WERI-Rb-1 (cell line): Measurements from ENCODE around the gene IMPDH1.
A peak's percentile ranks its signal among the peaks of the same experiment; 100 is the strongest.

Experiments used
- DNase-seq: peaks from one replicate; pipeline ENCODE4 v3.0.0-alpha.2; 2020
- H3K27ac ChIP-seq: fragments of 250-450 bp; sonication (Bioruptor Pico); 2 replicates; pipeline ENCODE4 v1.5.1; 2020; ENCODE audit warnings: mild to moderate bottlenecking, moderate library complexity
- H3K27me3 ChIP-seq: fragments of 250-450 bp; sonication (Bioruptor Pico); 2 replicates; pipeline ENCODE4 v1.5.1; 2021; ENCODE audit warnings: mild to moderate bottlenecking, low read depth, moderate library complexity; ENCODE audit not compliant: insufficient read depth, severe bottlenecking
- H3K36me3 ChIP-seq: fragments of 250-450 bp; sonication (Bioruptor Pico); 2 replicates; pipeline ENCODE4 v1.5.1; 2020; ENCODE audit warnings: mild to moderate bottlenecking, moderate library complexity
- H3K4me3 ChIP-seq: 2 replicates; pipeline ENCODE4 v1.5.1; 2011; ENCODE audit warnings: low read depth, mild to moderate bottlenecking, control low read depth, low read length
- H3K9me3 ChIP-seq: fragments of 250-450 bp; sonication (Bioruptor Pico); 2 replicates; pipeline ENCODE4 v1.5.1; 2021; ENCODE audit warnings: mild to moderate bottlenecking, moderate library complexity; ENCODE audit not compliant: severe bottlenecking
- CTCF ChIP-seq: IDR thresholded peaks from 2 replicates; pipeline ENCODE4 v1.5.1; 2011; ENCODE audit warnings: low read depth, mild to moderate bottlenecking, control low read depth, inconsistent platforms, low read length

IMPDH1 gene

GRCh38 chr7:128421384-128421783, 11.6 kb upstream of the IMPDH1 start:
- Histone ChIP-seq H3K9me3 (no peaks in the 10 kb centered on the region), H3K27ac (no peak overlapping the region), H3K27me3 (no peaks in the 10 kb centered on the region), H3K36me3 (no peaks in the 10 kb centered on the region), H3K4me3 (no peak overlapping the region)
- TF ChIP-seq CTCF, result no peak
- DNase-seq, result no peak

- Histone ChIP-seq H3K27ac (no peak overlapping the region), H3K9me3 (no peaks in the 10 kb centered on the region), H3K36me3 (no peaks in the 10 kb centered on the region), H3K4me3 (no peak overlapping the region), H3K27me3 (no peaks in the 10 kb centered on the region)
- DNase-seq, result no peak
- TF ChIP-seq CTCF, result no peak
Observed at GRCh38 chr7:128420773-128421172, 11.0 kb upstream of the IMPDH1 start.

GRCh38 chr7:128419257-128419656, 9.5 kb upstream of the IMPDH1 start:
- Histone ChIP-seq H3K36me3 (no peaks in the 10 kb centered on the region), H3K27me3 (no peaks in the 10 kb centered on the region), H3K27ac (no peak overlapping the region), H3K9me3 (no peaks in the 10 kb centered on the region), H3K4me3 (no peak overlapping the region)
- no peak for DNase-seq
- TF ChIP-seq CTCF, result no peak

- no peak for DNase-seq
- H3K36me3 ChIP-seq, result no peaks in the 10 kb centered on the region
- H3K27ac ChIP-seq, result no peak overlapping the region
- no peaks in the 10 kb centered on the region for H3K9me3 ChIP-seq
- no peak overlapping the region for H3K4me3 ChIP-seq
- TF ChIP-seq CTCF, result no peak
- H3K27me3 ChIP-seq, result no peaks in the 10 kb centered on the region
Observed at GRCh38 chr7:128417071-128417470, 7.3 kb upstream of the IMPDH1 start.

GRCh38 chr7:128415217-128415785, 5.5 kb upstream of the IMPDH1 start:
- H3K27me3 ChIP-seq, result no peaks in the 10 kb centered on the region
- no peak for TF ChIP-seq CTCF
- no peak overlapping the region for H3K27ac ChIP-seq
- no peaks in the 10 kb centered on the region for H3K9me3 ChIP-seq
- no peaks in the 10 kb centered on the region for H3K36me3 ChIP-seq
- no peak for DNase-seq
- no peak overlapping the region for H3K4me3 ChIP-seq

GRCh38 chr7:128410451-128410753, 620 bp upstream of the IMPDH1 start:
- no peak for TF ChIP-seq CTCF
- H3K4me3 ChIP-seq, result peak overlapping the region; percentile 85
- peak overlapping the region; percentile 95 for H3K27ac ChIP-seq
- H3K36me3 ChIP-seq, result no peaks in the 10 kb centered on the region
- DNase-seq, result no peak
- H3K27me3 ChIP-seq, result no peaks in the 10 kb centered on the region
- H3K9me3 ChIP-seq, result no peaks in the 10 kb centered on the region
